ENCODE data around the gene MRPL55. TPM values are rescaled to one million over a fixed set of nuclear protein-coding genes. Genes with fewer than 3 reads are reported as not detected.
A peak's percentile ranks its signal among the peaks of the same experiment; 100 is the strongest.

MRPL55 gene
- polyA plus RNA-seq, 1 donor (not counting 4 experiments of a cell fraction or from before 2014, with no cell fraction given): 28.4 TPM

GRCh38 chr1:228151180-228151925 is 42.3 kb upstream of the MRPL55 start:
- FAIRE-seq (no peak), DNase-seq (ENCODE audit: low read depth, low spot score) (no peak)
- H3K4me2 ChIP-seq (ENCODE audit: control insufficient read depth, extremely low read depth, insufficient read depth, low read depth, low read length): no peak overlapping the region
- no peak overlapping the region for H3K27ac ChIP-seq (ENCODE audit: control insufficient read depth, insufficient read depth, low read length)
- H3K9ac ChIP-seq (ENCODE audit: control insufficient read depth, extremely low read depth, insufficient read depth, low read length): no peak overlapping the region
- H3K27me3 ChIP-seq (ENCODE audit: control insufficient read depth, extremely low read depth, insufficient read depth, low read length): no peaks in the 10 kb centered on the region
- peaks cover 16 to 29% of the 10 kb centered on the region in 2 experiments for H3K36me3 ChIP-seq (ENCODE audit: control insufficient read depth in 2 of 2, extremely low read depth in 1 of 2, insufficient read depth in 2 of 2, low read length in 2 of 2)
- H3K9me1 ChIP-seq (ENCODE audit: control insufficient read depth, extremely low read depth, insufficient read depth, low read length): no peaks in the 10 kb centered on the region
- peaks cover 17% of the 10 kb centered on the region for H3K79me2 ChIP-seq (ENCODE audit: control insufficient read depth, insufficient read depth, low read length)
- TF ChIP-seq CTCF (optimal IDR thresholded peaks at IDR 0.05 in 1 of 3, IDR thresholded peaks at IDR 0.05 in 1 of 3, conservative IDR thresholded peaks at IDR 0.05 in 1 of 3; ENCODE audit: extremely low read depth in 1 of 3, insufficient read depth in 2 of 3, low read length in 3 of 3) (no peak), EZH2 (IDR thresholded peaks at IDR 0.05; ENCODE audit: low read length) (no peak)
- no peak overlapping the region for H3K4me3 ChIP-seq (ENCODE audit: control insufficient read depth in 2 of 3, extremely low read depth in 1 of 3, insufficient read depth in 2 of 3, low read depth in 1 of 3, low read length in 3 of 3)
- peaks cover 3% of the 10 kb centered on the region for H4K20me1 ChIP-seq (ENCODE audit: control insufficient read depth, extremely low read depth, insufficient read depth, low read length)
- no peaks in the 10 kb centered on the region for H3K9me3 ChIP-seq (ENCODE audit: control insufficient read depth, low read depth, low read length)
- peaks cover 53% of the 10 kb centered on the region for H3K4me1 ChIP-seq (ENCODE audit: control insufficient read depth, extremely low read depth, insufficient read depth, low read length)
- no peak overlapping the region for H2AFZ ChIP-seq (ENCODE audit: control insufficient read depth, low read length)
- dilution Hi-C loops (cut with MboI; ENCODE audit: extremely low pct_ligation_motif_present, low sequenced_read_pairs): no loop called here

- peak overlapping the region; percentile 33 for H3K9ac ChIP-seq (ENCODE audit: control insufficient read depth, extremely low read depth, insufficient read depth, low read length)
- H3K27me3 ChIP-seq (ENCODE audit: control insufficient read depth, extremely low read depth, insufficient read depth, low read length): no peaks in the 10 kb centered on the region
- dilution Hi-C loops (cut with MboI; ENCODE audit: extremely low pct_ligation_motif_present, low sequenced_read_pairs): no loop called here
- H3K36me3 ChIP-seq (ENCODE audit: control insufficient read depth in 2 of 2, extremely low read depth in 1 of 2, insufficient read depth in 2 of 2, low read length in 2 of 2): peaks cover 18 to 32% of the 10 kb centered on the region in 2 experiments
- DNase-seq (ENCODE audit: low read depth, low spot score) (no peak), FAIRE-seq (no peak)
- H3K27ac ChIP-seq (ENCODE audit: control insufficient read depth, insufficient read depth, low read length): peak overlapping the region; percentile 26
- H3K4me3 ChIP-seq (ENCODE audit: control insufficient read depth in 2 of 3, extremely low read depth in 1 of 3, insufficient read depth in 2 of 3, low read depth in 1 of 3, low read length in 3 of 3): peak overlapping the region in 1 of 3 experiments; percentile 38
- H3K9me3 ChIP-seq (ENCODE audit: control insufficient read depth, low read depth, low read length): no peaks in the 10 kb centered on the region
- H3K79me2 ChIP-seq (ENCODE audit: control insufficient read depth, insufficient read depth, low read length): peaks cover 25% of the 10 kb centered on the region
- TF ChIP-seq EZH2 (IDR thresholded peaks at IDR 0.05; ENCODE audit: low read length) (no peak), CTCF (optimal IDR thresholded peaks at IDR 0.05 in 1 of 3, IDR thresholded peaks at IDR 0.05 in 1 of 3, conservative IDR thresholded peaks at IDR 0.05 in 1 of 3; ENCODE audit: extremely low read depth in 1 of 3, insufficient read depth in 2 of 3, low read length in 3 of 3) (no peak)
- H3K4me1 ChIP-seq (ENCODE audit: control insufficient read depth, extremely low read depth, insufficient read depth, low read length): peaks cover 53% of the 10 kb centered on the region
- peaks cover 3% of the 10 kb centered on the region for H4K20me1 ChIP-seq (ENCODE audit: control insufficient read depth, extremely low read depth, insufficient read depth, low read length)
- no peaks in the 10 kb centered on the region for H3K9me1 ChIP-seq (ENCODE audit: control insufficient read depth, extremely low read depth, insufficient read depth, low read length)
- H3K4me2 ChIP-seq (ENCODE audit: control insufficient read depth, extremely low read depth, insufficient read depth, low read depth, low read length): peak overlapping the region; percentile 56
- no peak overlapping the region for H2AFZ ChIP-seq (ENCODE audit: control insufficient read depth, low read length)
Measured at GRCh38 chr1:228150461-228151179, 41.5 kb upstream of the MRPL55 start.

Data from keratinocyte (primary cell).